ENCODE results near the gene DPF1.

DPF1 gene

GRCh38 chr19:38195237-38195636, 28.8 kb downstream of the DPF1 start:
- no peak for DNase-seq

- DNase-seq, result no peak
Observed at GRCh38 chr19:38194061-38194701, 29.8 kb downstream of the DPF1 start.

GRCh38 chr19:38193445-38193844, 30.6 kb downstream of the DPF1 start:
- DNase-seq, result no peak

GRCh38 chr19:38191747-38192146, 32.3 kb downstream of the DPF1 start:
- no peak for DNase-seq

- DNase-seq, result no peak
Observed at GRCh38 chr19:38190793-38191192, 33.2 kb downstream of the DPF1 start.

GRCh38 chr19:38190061-38190460, 34.0 kb downstream of the DPF1 start:
- DNase-seq, result no peak

- no peak for DNase-seq
Observed at GRCh38 chr19:38185562-38185961, 38.5 kb downstream of the DPF1 start.

- DNase-seq, result no peak
Observed at GRCh38 chr19:38184815-38185214, 39.2 kb downstream of the DPF1 start.

- peak; percentile 27 for DNase-seq
Observed at GRCh38 chr19:38183251-38183897, 40.6 kb downstream of the DPF1 start.

- DNase-seq, result no peak
Observed at GRCh38 chr19:38182536-38183210, 41.3 kb downstream of the DPF1 start.

- DNase-seq, result no peak
Observed at GRCh38 chr19:38180071-38180470, 44.0 kb downstream of the DPF1 start.

GRCh38 chr19:38175422-38175821, 48.6 kb downstream of the DPF1 start:
- DNase-seq, result no peak

GRCh38 chr19:38173291-38174041, 50.6 kb downstream of the DPF1 start:
- no peak for DNase-seq

- DNase-seq, result no peak
Observed at GRCh38 chr19:38172001-38172400, 52.0 kb downstream of the DPF1 start.

- DNase-seq, result no peak
Observed at GRCh38 chr19:38170334-38170733, 53.7 kb downstream of the DPF1 start.

GRCh38 chr19:38168637-38169036, 55.4 kb downstream of the DPF1 start:
- DNase-seq, result no peak

GRCh38 chr19:38165335-38165734, 58.7 kb downstream of the DPF1 start:
- DNase-seq, result no peak

- DNase-seq, result no peak
Observed at GRCh38 chr19:38164526-38164925, 59.5 kb downstream of the DPF1 start.

GRCh38 chr19:38163419-38164290, 60.4 kb downstream of the DPF1 start:
- DNase-seq, result no peak

- no peak for DNase-seq
Observed at GRCh38 chr19:38162632-38163031, 61.4 kb downstream of the DPF1 start.

- DNase-seq, result no peak
Observed at GRCh38 chr19:38162094-38162493, 61.9 kb downstream of the DPF1 start.
